IPS-18c (cell line): ENCODE data around the gene PRRX2.
"Not testable (repeated sequence)": the region's sequence is repeated elsewhere in the genome, so short reads cannot be mapped to it uniquely, and the experiment has no call there.

Experiments
- H3K4me3 ChIP-seq: 2 replicates; pipeline ENCODE4 v1.7.0; 2013; ENCODE audit warnings: low read depth, mild to moderate bottlenecking, low read length, moderate library complexity; ENCODE audit not compliant: insufficient read depth
- H3K9me3 ChIP-seq: one replicate; pipeline ENCODE4 v1.6.1; 2013; ENCODE audit warnings: mild to moderate bottlenecking, low read length, moderate library complexity; ENCODE audit not compliant: control insufficient read depth, insufficient read depth

Gene PRRX2

GRCh38 chr9:129751841-129752801 lies 86.7 kb downstream of the PRRX2 start:
- Histone ChIP-seq H3K4me3 (no peak overlapping the region), H3K9me3 (peaks cover 2% of the 10 kb centered on the region)

- no peak within 1 kb of the TSS for H3K4me3 ChIP-seq
These were observed 87.7 kb downstream of the PRRX2 start, which contains the start of gene PTGES for GRCh38 chr9:129752900-129753729. Gene PTGES (minus strand): TSS chr9:129753042. CDS start chr9:129753012, 30 bp downstream.

GRCh38 chr9:129755151-129755550 lies 89.7 kb downstream of the PRRX2 start:
- no peak overlapping the region for H3K4me3 ChIP-seq
- H3K9me3 ChIP-seq, result no peaks in the 10 kb centered on the region

More at GRCh38 chr9:129752900-129753729, 87.7 kb downstream of the PRRX2 start, which contains the start of gene PTGES:
- peaks cover 2% of the 10 kb centered on the region for H3K9me3 ChIP-seq

GRCh38 chr9:129756191-129756590 lies 90.7 kb downstream of the PRRX2 start:
- no peaks in the 10 kb centered on the region for H3K9me3 ChIP-seq

GRCh38 chr9:129757045-129757444 lies 91.6 kb downstream of the PRRX2 start:
- no peaks in the 10 kb centered on the region for H3K9me3 ChIP-seq
- H3K4me3 ChIP-seq, result no peak overlapping the region

More at GRCh38 chr9:129756191-129756590, 90.7 kb downstream of the PRRX2 start:
- no peak overlapping the region for H3K4me3 ChIP-seq

GRCh38 chr9:129759319-129759718 lies 93.9 kb downstream of the PRRX2 start:
- Histone ChIP-seq H3K9me3 (no peaks in the 10 kb centered on the region), H3K4me3 (no peak overlapping the region)

- Histone ChIP-seq H3K4me3 (no peak overlapping the region), H3K9me3 (no peaks in the 10 kb centered on the region)
These were observed 94.5 kb downstream of the PRRX2 start for GRCh38 chr9:129759804-129760502.

- H3K9me3 ChIP-seq, result not testable (repeated sequence)
These were observed 95.3 kb downstream of the PRRX2 start for GRCh38 chr9:129760784-129761183.

GRCh38 chr9:129761293-129761900 lies 96.0 kb downstream of the PRRX2 start:
- no peak overlapping the region for H3K4me3 ChIP-seq
- H3K9me3 ChIP-seq, result no peaks in the 10 kb centered on the region

More at GRCh38 chr9:129760784-129761183, 95.3 kb downstream of the PRRX2 start:
- H3K4me3 ChIP-seq, result not testable (repeated sequence)

GRCh38 chr9:129761901-129762369 lies 96.5 kb downstream of the PRRX2 start:
- Histone ChIP-seq H3K4me3 (no peak overlapping the region), H3K9me3 (no peaks in the 10 kb centered on the region)

GRCh38 chr9:129762370-129762984 lies 97.0 kb downstream of the PRRX2 start:
- H3K4me3 ChIP-seq, result not testable (repeated sequence)

GRCh38 chr9:129762985-129763926 lies 97.8 kb downstream of the PRRX2 start:
- H3K9me3 ChIP-seq, result no peaks in the 10 kb centered on the region
- no peak overlapping the region for H3K4me3 ChIP-seq

More at GRCh38 chr9:129762370-129762984, 97.0 kb downstream of the PRRX2 start:
- H3K9me3 ChIP-seq, result not testable (repeated sequence)

- H3K9me3 ChIP-seq, result no peaks in the 10 kb centered on the region
- H3K4me3 ChIP-seq, result no peak overlapping the region
These were observed 100.4 kb downstream of the PRRX2 start for GRCh38 chr9:129765764-129766317.

GRCh38 chr9:129768486-129768885 lies 103.0 kb downstream of the PRRX2 start:
- Histone ChIP-seq H3K9me3 (no peaks in the 10 kb centered on the region), H3K4me3 (no peak overlapping the region)

GRCh38 chr9:129769669-129770068 lies 104.2 kb downstream of the PRRX2 start:
- Histone ChIP-seq H3K4me3 (no peak overlapping the region), H3K9me3 (no peaks in the 10 kb centered on the region)
